GM10248 (cell line): ENCODE data around the gene RALGAPA2.

Experiments used
- CTCF ChIA-PET: fragments of 300-600 bp; sonication (Branson Sonifier 250); formaldehyde crosslinking; extraction: SDS; loops from one replicate; lab custom pipeline; 2021; ENCODE audit warnings: antibody characterized with exemption; lab: Yijun Ruan, JAX
- POLR2A ChIA-PET: fragments of 350-650 bp; sonication (Branson Sonifier 250); formaldehyde crosslinking; extraction: SDS; loops from one replicate; lab custom pipeline; 2020; ENCODE audit warnings: antibody characterized with exemption; lab: Yijun Ruan, JAX
- DNase-seq: peaks from one replicate; pipeline ENCODE4 v3.0.0; 2012; ENCODE audit errors: extremely low spot score
- TF ChIP-seq, protein P1 (sequence below): IDR thresholded peaks from 2 replicates; pipeline ENCODE4 v1.5.1; 2012; ENCODE audit warnings: mild to moderate bottlenecking, low read depth; ENCODE audit errors: extremely low read depth, missing control alignments, control extremely low read depth

RALGAPA2 gene

DNA sequence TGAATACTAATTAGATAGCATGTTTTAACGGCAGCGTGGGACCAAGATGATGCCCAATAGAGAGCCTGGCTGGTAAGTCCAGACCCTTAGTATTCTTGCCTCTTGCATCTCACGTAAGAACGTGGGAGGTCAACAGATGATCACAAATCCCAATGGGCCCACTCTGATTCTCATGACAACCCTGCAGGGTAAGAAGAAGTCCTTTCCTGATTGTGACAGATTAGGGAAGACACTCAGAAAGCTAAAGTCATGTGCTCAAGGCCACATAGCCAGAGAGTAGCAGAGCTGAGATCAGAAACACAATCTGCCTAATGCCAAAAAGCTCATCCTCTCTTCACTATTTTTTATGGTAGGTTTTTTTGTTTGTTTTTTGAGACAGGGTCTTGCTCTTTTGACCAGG, 103.8 kb downstream of the RALGAPA2 start:
- no peak for DNase-seq
- POLR2A ChIA-PET = no interaction called here
- TF ChIP-seq, protein P1, sequence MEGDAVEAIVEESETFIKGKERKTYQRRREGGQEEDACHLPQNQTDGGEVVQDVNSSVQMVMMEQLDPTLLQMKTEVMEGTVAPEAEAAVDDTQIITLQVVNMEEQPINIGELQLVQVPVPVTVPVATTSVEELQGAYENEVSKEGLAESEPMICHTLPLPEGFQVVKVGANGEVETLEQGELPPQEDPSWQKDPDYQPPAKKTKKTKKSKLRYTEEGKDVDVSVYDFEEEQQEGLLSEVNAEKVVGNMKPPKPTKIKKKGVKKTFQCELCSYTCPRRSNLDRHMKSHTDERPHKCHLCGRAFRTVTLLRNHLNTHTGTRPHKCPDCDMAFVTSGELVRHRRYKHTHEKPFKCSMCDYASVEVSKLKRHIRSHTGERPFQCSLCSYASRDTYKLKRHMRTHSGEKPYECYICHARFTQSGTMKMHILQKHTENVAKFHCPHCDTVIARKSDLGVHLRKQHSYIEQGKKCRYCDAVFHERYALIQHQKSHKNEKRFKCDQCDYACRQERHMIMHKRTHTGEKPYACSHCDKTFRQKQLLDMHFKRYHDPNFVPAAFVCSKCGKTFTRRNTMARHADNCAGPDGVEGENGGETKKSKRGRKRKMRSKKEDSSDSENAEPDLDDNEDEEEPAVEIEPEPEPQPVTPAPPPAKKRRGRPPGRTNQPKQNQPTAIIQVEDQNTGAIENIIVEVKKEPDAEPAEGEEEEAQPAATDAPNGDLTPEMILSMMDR = no peak
- CTCF ChIA-PET = interaction anchor here (1.0 to 1.8 kb wide), 2 partner anchors 13 to 15 kb away, joined by 3 to 6 read pairs; no protein-coding TSS in a partner anchor

DNA sequence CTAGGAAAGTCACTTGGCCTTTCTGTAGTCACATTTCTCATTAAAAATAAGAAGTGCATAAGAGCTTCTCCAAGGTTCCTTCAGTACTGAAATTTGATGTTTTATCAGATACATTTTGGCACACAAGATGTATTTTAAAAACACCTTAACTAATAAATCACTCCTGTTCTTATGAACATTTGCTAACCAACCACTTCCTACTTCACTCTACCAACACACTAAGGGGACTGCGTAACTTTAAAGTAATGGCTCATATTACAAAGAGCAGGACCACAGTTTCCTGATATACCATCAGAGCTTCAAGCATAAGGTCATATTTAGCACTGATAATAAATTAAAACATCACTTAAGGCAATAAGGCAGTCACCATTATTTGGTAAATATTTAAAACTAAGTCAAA, 104.4 kb downstream of the RALGAPA2 start:
- ChIA-PET CTCF (interaction anchor here (1.8 kb wide), 1 partner anchor 12 kb away, joined by 6 read pairs; no protein-coding TSS in a partner anchor), POLR2A (no interaction called here)
- TF ChIP-seq, protein P1 = no peak
- no peak for DNase-seq

DNA sequence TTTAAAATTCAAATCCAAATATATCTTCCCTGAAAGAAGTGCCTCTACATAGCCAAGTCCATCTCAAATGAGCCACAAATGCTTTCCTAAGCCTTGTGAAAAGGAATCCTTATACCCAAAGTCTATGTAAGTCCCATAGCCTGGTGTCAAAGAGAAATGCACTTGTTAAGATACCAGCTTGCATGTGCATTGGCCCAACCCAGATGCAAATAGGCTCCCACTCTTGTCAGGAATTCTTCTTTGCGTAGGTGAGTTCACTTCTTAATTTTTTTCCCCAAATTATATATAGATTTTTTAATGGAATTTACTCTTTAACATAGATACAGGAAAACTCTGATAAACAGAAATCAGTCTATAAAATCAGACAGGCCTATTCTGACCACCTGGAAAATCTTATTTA, 105.6 kb downstream of the RALGAPA2 start:
- CTCF ChIA-PET = no interaction called here

DNA sequence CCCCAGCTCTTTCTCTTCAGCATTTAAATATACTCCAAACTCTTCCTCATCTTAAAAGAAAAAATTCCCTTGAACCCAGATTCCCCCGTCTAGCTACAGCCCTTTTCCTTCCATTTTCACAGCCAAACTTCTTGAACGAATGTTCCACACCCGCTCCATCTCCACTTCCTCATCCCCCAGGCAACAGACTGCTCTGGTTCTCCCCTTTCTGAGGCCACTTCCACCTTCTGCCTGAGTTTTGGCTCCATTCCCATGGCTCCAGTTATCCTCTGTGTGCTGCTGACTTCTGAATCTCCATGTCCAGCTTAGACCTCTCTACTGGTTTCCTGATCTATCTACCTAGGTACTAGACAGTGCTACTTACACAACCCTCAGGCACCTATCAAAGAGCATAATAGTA, 106.4 kb downstream of the RALGAPA2 start:
- no peak for DNase-seq

More for the DNA sequence above, 105.6 kb downstream of the RALGAPA2 start:
- TF ChIP-seq, protein P1 = no peak
- DNase-seq = no peak
- POLR2A ChIA-PET = no interaction called here

DNA sequence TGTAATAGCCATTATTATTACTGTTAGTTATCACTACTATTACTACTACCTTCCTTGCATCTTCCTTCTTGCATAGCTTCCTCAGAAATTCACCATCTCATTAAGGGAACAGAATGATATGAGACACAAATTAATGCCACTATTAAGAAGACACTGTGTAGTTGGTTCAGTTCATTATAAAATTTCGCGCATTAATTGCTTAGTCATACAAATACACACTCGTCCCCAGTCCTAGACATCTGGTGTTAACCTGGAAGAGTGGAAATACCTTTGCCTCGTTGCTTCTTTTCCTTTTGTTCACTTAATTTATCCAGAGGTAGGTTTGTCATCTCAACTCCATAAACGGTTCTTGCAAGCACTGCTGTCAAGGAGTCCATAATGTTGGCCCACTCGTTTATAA, 107.5 kb downstream of the RALGAPA2 start:
- TF ChIP-seq, protein P1 = no peak
- ChIA-PET CTCF (interaction anchor here (1.0 to 1.4 kb wide), 3 partner anchors 9 to 19 kb away, joined by 3 to 4 read pairs (median 3); no protein-coding TSS in a partner anchor), POLR2A (no interaction called here)
- DNase-seq = no peak

More for the DNA sequence above, 106.4 kb downstream of the RALGAPA2 start:
- ChIA-PET CTCF (interaction anchor here (1.0 to 1.4 kb wide), 2 partner anchors 11 to 13 kb away, joined by 3 to 4 read pairs; no protein-coding TSS in a partner anchor), POLR2A (no interaction called here)
- TF ChIP-seq, protein P1 = no peak

DNA sequence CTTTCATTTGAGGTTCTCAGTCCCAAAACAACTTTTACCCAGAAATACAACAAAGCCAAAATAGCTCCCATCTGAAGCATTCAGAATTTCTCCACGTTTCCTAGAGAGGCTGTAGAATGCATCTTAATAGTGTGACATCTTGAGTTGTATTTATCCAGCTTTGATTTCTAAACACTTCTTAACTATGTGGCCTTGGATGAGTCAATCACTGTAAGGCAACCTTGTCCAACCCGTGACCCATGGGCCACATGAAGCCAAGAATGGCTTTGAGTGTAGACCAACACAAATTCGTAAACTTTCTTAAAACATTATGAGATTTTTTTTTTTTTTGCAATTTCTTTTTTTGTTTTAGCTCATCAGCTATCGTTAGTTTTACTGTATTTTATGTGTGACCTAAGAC, 108.1 kb downstream of the RALGAPA2 start:
- CTCF ChIA-PET = interaction anchor here (1.0 to 2.4 kb wide), 2 partner anchors 10 to 67 kb away, joined by 3 to 21 read pairs; no protein-coding TSS in a partner anchor
- TF ChIP-seq, protein P1 = no peak
- no peak for DNase-seq
- POLR2A ChIA-PET = no interaction called here
